IPS-15b (cell line): ENCODE measurements around the gene FLT3.

ENCODE experiments used
- H3K27me3 ChIP-seq: one replicate; pipeline ENCODE4 v1.6.1; 2013; ENCODE audit warnings: low read length; ENCODE audit not compliant: control insufficient read depth, insufficient read depth
- H3K36me3 ChIP-seq: one replicate; pipeline ENCODE4 v1.6.1; 2013; ENCODE audit warnings: low read length; ENCODE audit not compliant: control insufficient read depth, insufficient read depth
- H3K4me1 ChIP-seq: one replicate; pipeline ENCODE4 v1.6.1; 2013; ENCODE audit warnings: mild to moderate bottlenecking, low read length; ENCODE audit not compliant: control insufficient read depth, insufficient read depth
- H3K4me3 ChIP-seq: one replicate; pipeline ENCODE4 v1.5.1; 2013; ENCODE audit warnings: low read depth, low read length
- H3K9ac ChIP-seq: one replicate; pipeline ENCODE4 v1.6.1; 2013; ENCODE audit warnings: low read depth, mild to moderate bottlenecking, low read length
- H3K9me3 ChIP-seq: one replicate; pipeline ENCODE4 v1.6.1; 2013; ENCODE audit warnings: mild to moderate bottlenecking, low read length; ENCODE audit not compliant: control insufficient read depth, insufficient read depth

Gene FLT3

DNA sequence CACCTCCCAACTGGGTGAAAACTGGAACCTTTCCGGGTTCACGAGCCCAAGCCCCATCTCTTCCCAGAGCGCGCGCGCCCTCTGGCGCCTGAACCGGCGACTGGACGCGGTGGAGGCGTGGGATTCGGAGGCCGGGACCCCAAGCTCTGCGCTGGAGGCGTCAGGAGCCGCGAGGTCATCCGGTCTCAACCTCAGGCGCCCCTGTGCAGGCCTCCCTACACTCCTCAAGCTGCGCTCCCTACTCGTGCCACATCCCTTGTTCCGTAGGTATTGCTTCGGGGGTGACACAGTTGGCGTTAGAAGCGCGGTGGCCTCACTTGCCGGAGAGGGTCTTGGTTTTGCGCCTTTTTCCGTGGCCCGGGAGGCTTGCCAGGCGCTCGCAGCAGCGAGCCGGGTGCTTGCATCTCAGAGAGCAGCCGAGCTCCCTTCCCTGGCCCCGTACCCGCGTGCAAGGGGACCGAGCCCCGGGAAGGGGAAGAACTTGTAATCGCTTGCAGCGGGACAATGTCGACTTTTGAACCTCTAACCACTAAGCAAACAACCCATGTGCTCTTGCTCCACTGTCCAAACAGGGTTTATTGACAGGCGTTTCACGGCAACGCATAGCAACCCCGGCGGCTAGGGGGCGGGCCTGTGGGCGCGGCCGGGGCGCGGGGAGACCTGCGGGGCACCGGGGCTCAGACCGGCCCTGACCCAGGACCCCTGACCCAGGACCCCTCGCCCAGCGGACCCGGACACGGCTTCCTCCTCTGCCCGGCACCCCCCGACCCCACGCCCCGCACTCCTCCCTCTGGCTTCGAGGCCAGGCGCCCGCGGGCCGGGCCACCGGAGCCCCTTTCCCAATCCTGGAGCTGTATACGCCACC is 139.8 kb downstream of the FLT3 start:
- peak overlapping the region; percentile 32 for H3K4me3 ChIP-seq
- peaks cover 100% of the 10 kb centered on the region for H3K27me3 ChIP-seq
- no peak overlapping the region for H3K9ac ChIP-seq
- H3K36me3 ChIP-seq = no peaks in the 10 kb centered on the region
- H3K4me1 ChIP-seq = peaks cover 8% of the 10 kb centered on the region
- no peaks in the 10 kb centered on the region for H3K9me3 ChIP-seq

DNA sequence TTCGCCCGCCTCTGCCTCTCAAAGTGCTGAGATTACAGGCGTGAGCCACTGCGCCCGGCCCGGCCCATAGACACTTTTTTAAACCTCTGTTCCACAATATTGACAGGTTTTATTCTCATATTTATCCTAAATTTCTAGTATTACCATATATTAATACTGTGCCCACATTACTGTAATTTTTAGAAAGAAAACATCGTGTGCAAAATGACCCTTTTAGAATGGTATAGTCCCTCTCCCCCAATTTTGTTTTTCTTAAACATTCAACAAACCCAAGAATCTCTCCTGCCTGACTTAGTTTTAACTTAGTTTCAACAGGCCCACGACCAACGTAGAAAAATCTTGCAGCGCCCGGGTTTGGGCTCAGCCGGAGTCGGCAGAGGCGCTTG is 140.4 kb downstream of the FLT3 start:
- H3K36me3 ChIP-seq = no peaks in the 10 kb centered on the region
- H3K4me1 ChIP-seq = peaks cover 8% of the 10 kb centered on the region
- no peaks in the 10 kb centered on the region for H3K9me3 ChIP-seq
- no peak overlapping the region for H3K9ac ChIP-seq
- H3K4me3 ChIP-seq = no peak overlapping the region
- peaks cover 100% of the 10 kb centered on the region for H3K27me3 ChIP-seq

DNA sequence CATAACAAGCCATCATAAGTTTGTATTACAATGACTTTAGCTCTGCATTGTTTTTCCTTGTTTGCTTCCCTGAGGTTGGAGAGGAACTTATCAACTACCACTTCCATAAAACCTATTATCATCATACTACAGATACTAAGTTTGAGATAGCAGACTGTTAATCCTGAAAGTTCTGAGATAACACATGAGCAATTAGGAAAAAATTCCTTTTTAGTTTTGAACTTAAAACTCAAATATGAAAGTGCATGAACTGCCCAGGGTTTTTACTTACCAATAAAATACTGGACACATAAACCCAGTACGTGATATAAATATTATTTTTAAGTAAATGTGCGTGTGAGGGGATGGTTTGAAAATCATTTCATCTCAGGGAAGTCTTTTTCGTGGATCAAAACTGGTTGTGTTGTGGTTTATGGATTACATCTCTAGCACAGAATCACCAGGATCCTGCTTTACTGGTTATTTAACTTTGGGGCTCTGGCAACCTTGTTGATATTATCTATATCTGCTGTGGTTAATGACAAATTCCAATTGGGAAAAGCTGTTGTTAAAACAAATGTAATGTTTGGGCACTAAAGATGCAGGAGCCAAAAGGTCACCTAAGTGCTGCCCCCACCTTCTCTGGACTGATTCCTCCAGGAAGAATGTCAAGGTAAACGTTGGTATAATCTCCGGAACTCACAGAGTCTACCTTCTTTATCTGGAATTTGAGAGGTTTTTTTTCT is 143.6 kb downstream of the FLT3 start:
- Histone ChIP-seq H3K9ac (no peak overlapping the region), H3K4me3 (no peak overlapping the region), H3K27me3 (peaks cover 99% of the 10 kb centered on the region), H3K36me3 (no peaks in the 10 kb centered on the region), H3K4me1 (no peaks in the 10 kb centered on the region), H3K9me3 (no peaks in the 10 kb centered on the region)

DNA sequence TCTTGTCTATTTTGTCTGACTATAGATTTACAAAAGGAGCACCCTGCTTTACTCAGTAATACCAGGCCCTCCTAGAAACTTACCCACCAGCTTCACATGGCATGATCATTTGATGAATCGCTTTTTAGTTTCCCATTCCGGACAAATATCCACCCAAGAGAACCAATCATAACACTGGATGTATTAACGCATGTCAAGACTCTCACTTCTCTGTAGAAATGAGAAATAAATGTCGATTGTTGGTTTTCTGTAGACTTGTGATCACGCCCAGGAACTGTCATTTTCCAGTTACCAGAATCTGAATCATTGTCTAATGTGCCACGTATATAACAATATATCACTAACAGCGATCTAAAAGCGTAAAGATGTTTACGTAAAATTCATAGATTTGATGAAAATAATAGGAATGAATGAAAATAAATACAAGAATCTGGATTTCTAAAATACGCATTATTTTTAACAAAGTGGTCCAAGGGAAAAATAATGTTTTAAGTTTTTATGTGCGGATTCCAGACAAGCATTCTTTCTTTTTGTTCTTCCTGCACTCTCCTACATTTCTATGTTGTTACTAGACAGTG is 145.3 kb downstream of the FLT3 start:
- peak overlapping the region; percentile 56 for H3K4me3 ChIP-seq
- H3K4me1 ChIP-seq = no peaks in the 10 kb centered on the region
- peaks cover 95% of the 10 kb centered on the region for H3K27me3 ChIP-seq
- H3K36me3 ChIP-seq = no peaks in the 10 kb centered on the region
- no peaks in the 10 kb centered on the region for H3K9me3 ChIP-seq
- H3K9ac ChIP-seq = no peak overlapping the region

DNA sequence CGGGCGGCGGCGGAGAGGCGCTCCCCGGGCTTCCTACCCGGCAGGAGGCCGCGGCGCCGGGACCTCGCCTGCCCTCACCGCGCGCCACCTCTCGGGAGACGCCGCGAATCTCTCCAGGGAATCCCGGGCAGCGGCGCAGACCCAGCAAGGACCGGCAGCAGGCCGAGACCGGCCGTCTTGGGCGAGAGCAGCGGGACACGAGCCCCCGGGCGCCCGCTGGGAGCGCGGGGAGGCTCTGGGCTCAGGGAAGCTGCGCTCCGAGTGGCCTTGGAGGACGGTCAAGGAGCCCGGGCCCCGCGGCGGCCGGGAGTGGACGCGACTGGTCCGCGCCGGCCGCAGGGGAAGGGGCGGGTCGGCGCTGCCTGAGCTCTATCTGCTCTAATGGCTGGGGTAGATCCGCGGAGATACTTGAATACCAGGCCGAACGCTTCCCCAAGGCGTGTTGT is 145.9 kb downstream of the FLT3 start:
- Histone ChIP-seq H3K9ac (no peak overlapping the region), H3K27me3 (peaks cover 95% of the 10 kb centered on the region), H3K36me3 (no peaks in the 10 kb centered on the region), H3K9me3 (no peaks in the 10 kb centered on the region), H3K4me1 (no peaks in the 10 kb centered on the region), H3K4me3 (peak overlapping the region; percentile 56)

DNA sequence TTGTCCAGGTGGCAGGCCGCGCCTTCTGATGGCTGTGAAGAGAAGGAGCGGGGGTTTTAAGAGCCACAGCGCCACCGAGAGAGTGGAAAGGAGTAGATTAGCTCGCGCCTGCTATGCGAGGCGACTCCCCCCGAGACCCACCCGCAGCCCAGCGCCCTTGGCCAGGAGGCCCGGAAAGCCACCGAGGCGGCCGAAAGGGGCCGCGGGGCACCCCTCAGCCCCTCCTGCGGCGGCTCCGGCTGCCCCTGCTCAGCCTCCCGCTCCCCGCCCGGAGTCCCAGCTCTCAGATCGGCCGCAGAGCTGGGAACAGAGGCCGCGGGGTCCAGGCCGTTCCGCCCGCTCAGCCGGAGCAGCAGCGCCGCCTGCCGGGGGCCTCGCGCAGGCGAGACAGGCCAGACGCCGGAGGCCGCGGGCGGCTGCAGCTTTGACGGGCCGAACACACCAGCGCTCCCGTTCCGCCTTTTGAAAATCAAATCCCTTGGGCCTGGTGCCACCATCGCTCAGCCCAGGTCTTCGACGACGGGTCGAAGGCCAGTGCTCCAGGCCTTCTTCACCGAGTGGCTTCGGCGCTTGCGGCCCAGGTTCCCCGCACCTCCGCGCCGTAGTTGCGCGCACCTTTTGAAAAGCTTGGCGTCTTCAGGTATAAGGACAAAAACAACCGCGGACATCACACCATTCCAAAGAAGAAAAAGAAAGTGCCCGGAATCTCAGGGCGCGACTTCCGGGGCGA is 146.5 kb downstream of the FLT3 start:
- no peak overlapping the region for H3K9ac ChIP-seq
- no peaks in the 10 kb centered on the region for H3K4me1 ChIP-seq
- H3K9me3 ChIP-seq = no peaks in the 10 kb centered on the region
- H3K4me3 ChIP-seq = peak overlapping the region; percentile 56
- peaks cover 94% of the 10 kb centered on the region for H3K27me3 ChIP-seq
- no peaks in the 10 kb centered on the region for H3K36me3 ChIP-seq
